HG02970 (cell line): ENCODE measurements around the gene FGF4.

Experiments
- ATAC-seq: cut with Tn5 transposase; IDR thresholded peaks from one replicate; pipeline ENCODE4 v1.9.1; 2021; ENCODE audit warnings: mild to moderate bottlenecking, moderate library complexity, moderate number of reproducible peaks; ENCODE audit not compliant: unreplicated experiment, low FRiP score

The FGF4 gene

DNA sequence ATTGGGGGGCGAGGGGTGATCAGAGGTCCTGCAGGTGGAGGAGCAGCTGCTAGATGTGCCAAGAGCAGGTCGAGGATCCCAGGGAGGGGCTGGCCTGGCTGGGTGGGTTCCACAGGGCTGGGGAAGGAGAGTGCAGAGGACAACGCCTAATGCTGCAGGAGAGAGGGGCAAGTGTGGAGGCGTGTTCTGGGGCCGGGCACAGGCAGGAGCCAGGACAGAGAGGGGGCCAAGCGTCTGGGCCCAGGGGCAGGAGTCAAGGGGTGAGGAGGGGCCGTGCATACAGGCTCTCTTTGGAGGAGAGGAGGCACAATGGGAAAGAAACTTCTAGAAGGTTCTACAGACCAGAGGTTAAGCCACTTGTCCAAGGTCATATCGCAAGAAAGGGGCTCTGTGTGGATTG, 44.6 kb downstream of the FGF4 start:
- ATAC-seq: no peak

GRCh38 chr11:69729252-69729651, 45.9 kb downstream of the FGF4 start:
- ATAC-seq: no peak

- no peak for ATAC-seq
These were observed 47.9 kb downstream of the FGF4 start for GRCh38 chr11:69727266-69727665.

DNA sequence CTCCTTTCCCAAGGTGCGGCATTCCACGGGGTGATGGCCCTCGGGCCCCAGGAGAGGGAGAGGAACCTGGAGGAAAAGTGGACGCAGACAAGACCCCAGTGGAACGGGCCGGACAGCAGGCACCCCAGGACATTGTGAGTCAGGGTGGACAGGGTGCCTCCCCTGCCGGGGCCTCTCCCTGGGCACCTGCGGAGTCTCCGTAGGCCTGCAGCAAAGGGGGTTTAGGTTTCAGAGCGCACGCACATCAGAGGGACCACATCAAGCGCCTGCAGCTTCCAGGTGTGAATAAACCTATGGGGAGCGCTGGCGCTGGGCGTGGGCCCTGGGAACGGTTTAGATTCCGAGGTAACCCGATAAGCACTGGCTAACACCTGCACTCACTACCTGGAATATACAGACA, 48.7 kb downstream of the FGF4 start:
- no peak for ATAC-seq

GRCh38 chr11:69726019-69726418, 49.1 kb downstream of the FGF4 start:
- no peak for ATAC-seq

DNA sequence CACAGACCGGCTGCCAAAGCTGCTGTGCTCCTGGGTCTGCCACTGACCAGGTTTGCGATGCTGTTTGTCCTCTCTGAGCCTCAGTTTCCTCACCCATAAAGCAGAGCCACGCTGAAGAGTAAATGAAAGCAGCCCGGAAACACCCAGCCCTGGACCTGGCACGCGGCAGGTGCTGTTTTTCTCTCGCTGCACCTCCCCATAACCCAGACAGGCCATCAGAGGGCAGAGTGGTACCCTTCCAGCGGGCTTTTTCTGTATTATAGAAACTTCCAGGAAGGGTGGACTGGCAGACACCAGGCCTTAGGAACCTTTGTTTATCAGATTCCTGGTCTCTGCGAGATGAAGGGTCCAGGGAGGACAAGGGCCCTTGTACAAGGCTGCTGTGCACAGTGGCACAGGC, 53.4 kb downstream of the FGF4 start:
- no peak for ATAC-seq

GRCh38 chr11:69721106-69721505, 54.0 kb downstream of the FGF4 start:
- no peak for ATAC-seq
